GM21529 (cell line): ENCODE measurements around the gene CD8B2.
"Not testable (repeated sequence)": the region's sequence is repeated elsewhere in the genome, so short reads cannot be mapped to it uniquely, and the experiment has no call there.

ENCODE experiments used
- ATAC-seq: cut with Tn5 transposase; IDR thresholded peaks from one replicate; pipeline ENCODE4 v1.9.1; 2021; ENCODE audit not compliant: unreplicated experiment

CD8B2 gene

DNA sequence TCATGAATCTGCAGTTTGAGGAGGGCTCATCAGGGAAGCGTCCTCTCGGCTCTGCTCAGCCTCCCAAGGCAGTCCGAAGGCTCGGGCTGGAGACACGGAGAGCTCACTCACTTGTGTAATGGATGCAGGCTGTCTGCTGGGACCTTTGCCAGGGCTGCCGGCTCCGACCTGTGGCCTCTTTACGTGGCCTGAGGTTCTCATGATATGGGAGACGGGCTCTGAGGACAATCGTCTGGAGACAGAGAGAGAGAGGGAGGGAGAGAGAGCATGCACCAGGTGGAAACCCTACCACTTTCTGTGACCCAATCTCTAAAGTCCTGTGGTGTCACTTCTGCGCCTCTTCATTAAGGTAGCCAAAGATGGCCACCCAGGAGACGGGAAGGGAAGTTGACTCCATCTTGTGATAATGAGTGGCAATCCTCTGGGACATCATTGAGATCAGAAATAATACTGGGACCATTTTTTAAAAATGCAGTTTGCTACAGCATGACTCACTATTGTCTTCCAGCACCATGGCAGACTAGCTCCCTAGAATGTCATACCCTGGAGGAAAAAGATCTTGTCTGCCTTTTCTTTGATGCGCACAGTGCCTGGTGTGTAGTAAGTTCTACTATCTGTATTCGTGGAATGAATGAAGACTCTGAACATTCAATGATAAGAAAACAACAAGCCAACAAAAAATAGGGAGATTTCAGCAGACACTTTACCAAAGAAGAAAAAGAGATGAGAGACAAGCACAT lies 60.2 kb downstream of the CD8B2 start:
- ATAC-seq: no peak

DNA sequence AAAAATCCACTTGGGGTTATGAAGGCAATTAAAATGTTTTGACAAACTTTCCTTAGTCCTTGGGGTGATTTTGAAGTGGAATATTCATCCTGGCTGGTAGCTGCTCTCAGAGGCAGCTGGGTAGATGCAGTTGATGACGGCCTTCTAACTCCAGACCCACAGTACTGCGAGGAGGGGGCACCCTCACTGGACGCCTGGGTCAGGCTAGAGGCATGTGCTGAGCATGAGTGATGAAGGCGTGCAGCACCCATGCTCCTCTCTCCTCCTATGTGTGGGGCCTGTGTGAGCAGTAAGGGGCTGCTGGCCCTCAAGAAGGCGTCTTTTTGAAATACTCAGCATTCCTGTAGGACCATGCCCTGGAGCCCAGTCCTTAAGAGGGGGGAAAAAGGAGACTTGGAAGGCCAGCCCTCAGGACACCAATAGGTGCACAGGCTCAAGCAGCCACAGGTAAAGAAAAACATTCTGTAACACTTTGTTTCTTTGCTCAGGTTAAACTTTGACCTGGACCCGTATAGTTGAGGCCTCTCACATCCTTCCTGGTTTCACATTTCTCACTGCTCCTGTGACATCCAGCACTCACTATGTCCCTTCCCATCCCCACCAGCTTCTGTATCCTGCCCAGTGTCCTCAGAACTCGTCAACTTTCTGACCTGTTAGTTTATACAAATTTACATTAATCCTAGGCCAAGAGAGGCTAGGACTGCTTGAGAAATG lies 64.4 kb downstream of the CD8B2 start:
- ATAC-seq: no peak

DNA sequence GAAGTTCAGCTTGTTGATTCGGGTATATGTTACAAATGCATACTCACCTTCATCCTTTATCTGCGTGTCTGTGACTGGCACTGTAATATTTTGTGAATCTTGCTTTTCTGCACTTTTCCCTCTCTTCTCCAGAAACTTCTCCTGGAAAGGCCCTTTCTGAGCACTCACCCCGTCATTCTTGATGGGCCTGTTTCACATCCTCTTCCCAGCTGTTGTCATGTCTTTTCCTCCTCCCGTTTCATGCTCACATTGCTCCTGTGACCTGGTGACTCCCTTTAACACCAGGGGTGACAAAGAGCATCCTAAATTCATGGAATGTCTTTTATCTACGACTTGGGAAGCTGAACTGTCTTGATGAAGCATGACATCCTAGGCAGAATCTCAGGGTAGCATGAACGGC lies 65.8 kb downstream of the CD8B2 start:
- no peak for ATAC-seq

DNA sequence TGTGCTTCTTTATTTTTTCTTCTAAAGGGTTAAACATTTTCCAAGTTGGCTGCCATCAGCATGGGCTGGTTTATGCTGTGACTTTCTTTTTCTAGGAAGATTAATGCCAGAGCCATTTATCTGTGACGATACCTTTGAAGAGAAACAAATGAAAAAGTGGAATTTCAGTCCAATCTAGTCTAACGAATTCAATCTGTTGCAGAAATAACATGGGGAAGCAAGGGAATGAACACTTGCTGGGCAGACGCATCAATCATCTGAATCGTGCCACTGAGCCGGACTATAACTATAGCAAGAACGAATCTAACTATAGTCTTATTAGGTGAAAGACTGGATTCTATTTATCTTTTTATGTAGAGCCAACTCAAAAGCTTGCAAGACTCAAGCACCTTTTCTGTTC lies 66.2 kb downstream of the CD8B2 start:
- no peak for ATAC-seq

DNA sequence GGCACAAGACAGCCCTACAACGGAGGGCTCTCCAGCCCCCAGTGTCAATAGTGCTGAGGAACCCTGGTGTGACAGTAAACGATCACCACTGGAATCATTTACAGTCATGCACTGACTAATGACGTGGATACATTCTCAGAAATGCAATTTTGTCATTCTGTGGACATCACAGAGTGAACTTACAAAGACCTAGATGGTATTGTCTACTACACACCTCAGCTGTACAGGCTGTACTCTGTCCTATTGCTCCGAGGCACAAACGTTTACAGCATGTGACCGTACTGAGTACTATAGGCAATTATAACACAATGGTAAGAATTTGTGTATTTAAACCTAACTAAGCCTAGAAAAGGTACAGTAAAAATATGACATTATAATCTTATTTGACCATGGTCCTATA lies 67.2 kb downstream of the CD8B2 start:
- no peak for ATAC-seq

DNA sequence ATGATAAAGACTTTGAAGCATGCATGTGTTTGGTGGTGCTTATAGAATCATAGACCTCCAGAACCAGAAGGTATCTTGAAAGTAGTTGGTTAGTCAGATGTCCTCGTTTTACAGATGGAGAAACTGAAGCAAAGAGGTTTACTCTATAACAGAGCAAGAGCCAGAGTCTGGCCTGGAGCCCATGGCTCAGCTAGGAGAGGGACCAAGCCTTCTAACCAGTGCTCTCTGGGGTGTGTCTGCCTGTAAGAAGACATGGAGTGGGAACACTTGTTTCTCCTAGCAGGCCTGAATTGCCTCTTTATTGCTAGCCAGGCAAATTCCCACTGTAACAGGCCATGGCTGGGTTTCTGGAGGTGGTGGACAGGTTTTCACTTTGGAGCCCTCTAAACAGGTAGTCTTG lies 67.9 kb downstream of the CD8B2 start:
- no peak for ATAC-seq

DNA sequence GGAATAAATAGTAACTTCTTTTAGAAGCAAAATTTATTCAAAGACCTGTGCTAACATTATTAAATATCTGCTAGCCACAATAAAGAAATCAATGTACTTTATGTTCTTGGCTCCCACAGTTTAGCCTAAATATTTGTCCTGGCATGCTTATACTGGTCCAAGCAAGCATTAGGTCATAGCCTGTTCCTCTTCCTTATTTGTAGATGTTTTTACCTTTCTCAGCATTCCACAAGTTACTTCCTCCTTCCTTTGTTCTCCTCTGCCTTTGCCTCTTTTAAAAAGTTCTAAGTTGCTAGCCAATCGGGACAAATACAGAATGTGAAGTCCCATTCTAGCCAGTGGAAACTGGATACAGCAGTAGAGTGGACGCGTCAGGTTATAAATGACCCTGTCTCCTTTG lies 72.6 kb downstream of the CD8B2 start:
- ATAC-seq: not testable (repeated sequence)

DNA sequence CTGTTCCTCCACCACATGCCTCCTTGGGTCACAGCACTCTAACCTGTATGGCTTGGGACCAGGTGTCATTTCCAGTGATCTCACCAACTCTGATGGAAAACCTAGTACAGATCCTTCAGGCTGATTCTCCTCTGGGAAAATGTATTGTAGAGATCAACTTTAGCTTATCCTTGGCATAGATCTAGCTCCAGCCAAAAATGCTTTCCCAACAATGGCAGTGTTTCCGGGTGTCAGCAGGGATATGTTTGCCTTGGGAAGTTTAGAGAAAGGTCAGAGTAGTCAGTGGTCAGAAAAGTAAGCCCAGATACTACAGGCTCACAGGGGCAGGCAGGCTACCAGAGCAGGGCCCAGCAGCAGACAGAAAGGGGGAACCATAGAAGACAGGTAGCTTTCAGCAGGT lies 73.6 kb downstream of the CD8B2 start:
- no peak for ATAC-seq

DNA sequence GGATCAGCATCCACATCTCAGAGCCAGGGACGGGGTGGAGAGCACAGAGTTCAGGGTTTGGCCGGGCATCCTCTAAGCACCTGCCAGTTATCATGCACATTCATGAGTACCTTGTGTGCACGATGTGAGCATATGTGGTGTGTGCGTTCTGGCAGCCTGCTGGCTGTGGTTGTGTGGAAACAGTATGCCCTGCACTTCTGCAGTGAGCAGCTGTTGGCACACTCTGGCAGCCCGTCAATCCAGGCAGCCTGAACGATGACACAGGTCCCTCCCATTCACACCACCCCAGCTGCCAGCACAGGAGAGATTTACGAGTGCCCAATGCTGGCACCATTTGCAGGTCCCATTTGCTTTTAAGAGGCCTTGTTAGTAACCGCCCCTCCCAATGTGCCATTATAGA lies 74.2 kb downstream of the CD8B2 start:
- ATAC-seq: no peak

DNA sequence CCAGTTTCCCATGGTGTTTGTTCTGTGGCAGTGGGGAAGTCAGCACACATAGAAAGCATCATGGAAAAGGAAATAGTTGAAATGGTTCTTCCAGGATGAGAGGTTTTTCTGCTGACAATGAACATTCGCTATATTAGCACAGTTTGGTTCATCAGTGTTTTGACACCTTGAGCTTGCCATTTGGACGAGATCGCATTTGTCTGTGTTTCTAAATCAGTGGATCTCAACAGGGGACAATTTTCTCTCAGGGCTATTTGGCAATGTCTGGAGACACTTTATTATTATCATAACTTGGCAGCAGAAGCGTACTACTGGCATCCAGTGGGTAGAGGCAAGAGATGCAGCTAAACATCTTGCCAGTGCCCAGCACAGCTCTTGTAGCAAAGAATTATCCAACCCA lies 74.6 kb downstream of the CD8B2 start:
- no peak for ATAC-seq

DNA sequence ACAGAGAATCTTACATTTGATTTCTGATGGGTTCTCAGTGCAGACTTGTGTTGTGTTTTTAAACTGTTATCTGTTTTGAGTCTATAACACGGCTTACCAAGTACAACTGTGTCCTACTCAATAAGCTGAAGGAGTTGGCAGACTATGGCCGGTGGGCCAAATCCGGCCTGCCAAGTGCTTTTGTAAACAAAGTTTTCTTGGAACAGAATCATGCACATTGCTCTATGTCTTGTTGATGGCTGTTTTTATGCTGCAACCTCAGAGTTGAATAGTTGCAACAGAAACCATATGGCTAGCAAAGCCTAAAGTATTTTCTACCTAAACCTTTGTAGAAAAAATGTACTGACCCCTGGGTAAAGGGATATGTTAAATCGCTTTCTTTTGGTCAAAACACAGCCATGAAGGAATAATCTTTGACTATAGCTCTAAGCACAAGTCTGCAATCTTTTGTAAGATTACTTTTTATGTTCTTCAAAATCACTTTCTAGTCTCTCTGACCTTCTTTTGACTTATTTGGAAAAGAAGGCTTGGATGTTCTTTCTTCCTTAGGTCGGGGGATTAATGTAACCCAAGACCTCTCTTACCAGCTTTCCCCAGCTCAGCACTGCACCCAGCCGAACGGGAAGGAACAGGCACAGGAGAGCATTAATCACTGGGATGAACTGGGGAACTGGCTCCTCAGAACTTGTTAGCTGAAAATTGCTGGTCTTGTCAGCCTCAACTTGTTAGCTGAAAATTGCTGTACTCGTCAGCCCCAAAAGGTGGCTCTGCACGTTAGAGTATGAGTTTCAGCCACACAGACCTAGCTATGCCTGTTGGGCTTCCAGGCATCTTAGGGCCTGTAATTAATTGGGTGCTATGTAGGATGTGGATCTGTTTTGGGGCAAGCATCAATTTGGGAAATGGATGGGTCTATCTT lies 75.4 kb downstream of the CD8B2 start:
- ATAC-seq: no peak

DNA sequence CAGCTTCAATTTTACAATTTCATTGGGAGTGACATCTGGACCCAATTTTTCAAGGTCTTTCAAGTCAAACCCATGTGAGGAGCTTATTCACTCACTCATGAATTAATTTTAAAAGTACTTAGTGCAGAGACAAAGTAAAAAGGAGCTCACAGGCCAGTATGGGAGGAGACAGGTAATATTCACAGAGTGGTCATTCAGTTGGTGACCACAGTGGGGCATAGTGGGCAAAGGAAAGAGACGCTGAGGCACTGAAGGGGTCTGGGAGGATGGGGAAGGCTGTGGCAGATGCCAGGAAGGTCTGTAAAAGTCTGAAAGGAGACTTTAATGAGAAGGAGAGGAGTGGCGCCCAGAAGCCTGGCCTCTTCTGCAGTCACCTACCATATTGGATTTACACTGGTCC lies 76.0 kb downstream of the CD8B2 start:
- no peak for ATAC-seq

DNA sequence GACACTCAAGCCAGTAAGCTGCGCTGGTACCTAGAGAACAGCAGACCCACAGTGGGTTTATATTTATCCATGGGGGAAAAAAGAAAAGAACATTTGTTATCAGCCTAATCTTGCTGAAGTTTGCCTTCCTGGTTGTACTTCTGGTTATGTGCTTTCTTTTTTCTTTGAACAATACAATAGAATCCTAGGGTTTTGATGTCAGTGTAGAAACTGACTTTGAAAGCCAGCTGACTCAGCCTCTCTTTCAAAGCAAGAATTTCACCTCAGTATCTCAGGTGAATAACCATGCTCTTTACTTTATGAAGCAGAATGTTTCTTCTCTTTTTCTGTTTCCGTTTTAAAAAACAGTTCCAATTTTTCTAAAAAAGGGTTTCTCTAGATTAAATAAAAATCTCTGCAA lies 78.4 kb downstream of the CD8B2 start:
- ATAC-seq: no peak

DNA sequence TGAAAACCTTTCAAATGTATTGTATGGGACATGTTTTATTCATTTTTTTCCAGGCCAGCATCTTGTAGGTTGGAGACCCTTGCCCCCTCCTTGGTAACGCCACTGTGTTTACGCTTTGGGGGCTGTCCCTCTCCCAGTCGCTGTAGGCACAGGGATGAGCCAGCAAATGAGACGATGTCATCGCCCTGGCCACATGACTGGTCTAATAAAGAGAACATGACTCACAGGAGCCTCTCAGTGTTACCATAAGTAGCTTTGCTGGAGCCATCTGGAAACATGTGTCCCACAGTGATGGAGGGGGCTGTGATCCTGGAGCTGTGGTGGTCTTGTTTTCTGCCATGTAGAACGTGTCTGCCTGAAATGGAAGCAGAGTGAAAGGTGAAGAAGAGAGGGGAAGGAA lies 78.9 kb downstream of the CD8B2 start:
- no peak for ATAC-seq

DNA sequence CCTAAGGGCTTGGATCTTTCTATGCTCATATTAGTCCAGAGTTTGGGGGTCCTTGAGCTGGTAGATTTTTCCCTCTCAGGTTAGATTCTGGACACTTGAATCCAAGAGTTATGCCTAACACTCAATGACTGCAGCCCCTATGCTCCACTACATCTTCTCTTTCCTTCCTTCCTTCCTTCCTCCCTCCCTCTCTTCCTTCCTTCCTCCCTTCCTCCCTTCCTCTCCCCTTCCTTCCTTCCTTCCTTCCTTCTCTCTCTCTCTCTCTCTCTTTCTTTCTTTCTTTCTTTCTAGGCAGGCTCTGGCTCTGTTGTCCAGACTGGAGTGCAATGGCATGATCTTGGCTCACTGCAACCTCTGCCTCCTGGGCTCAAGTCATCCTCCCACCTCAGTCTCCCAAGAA lies 79.3 kb downstream of the CD8B2 start:
- ATAC-seq: not testable (repeated sequence)

DNA sequence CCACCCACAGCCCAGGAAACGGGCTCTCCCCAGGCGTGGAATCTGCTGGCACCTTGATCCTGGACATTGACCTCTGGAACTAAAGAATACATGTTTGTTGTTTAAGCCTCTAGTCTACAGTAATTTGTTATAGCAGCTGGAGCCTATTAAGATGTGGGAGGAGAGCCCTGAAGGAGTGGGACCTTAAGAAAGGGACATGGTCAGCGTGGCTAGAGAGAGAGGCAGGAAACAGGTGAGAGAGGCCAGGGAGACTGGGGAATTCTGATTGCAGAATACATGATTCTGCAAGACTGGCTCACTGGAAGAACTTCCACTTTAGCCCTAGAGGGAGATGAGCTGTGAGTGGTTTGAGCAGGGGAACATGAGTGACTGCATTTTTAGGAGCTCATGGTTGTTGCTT lies 83.2 kb downstream of the CD8B2 start:
- ATAC-seq: no peak
